ENCODE data around the gene BPIFB6.

Gene BPIFB6

GRCh38 chr20:33023439-33024242 is 7.8 kb upstream of the BPIFB6 start:
- no peak for TF ChIP-seq TAF1 (IDR thresholded peaks at IDR 0.05; ENCODE audit: low read depth)
- TF ChIP-seq USF1 (IDR thresholded peaks at IDR 0.05) = no peak
- TF ChIP-seq TEAD4 (IDR thresholded peaks at IDR 0.05) = no peak
- TF ChIP-seq CREB1 (IDR thresholded peaks at IDR 0.05; ENCODE audit: low read depth) = no peak
- no peak for TF ChIP-seq CEBPB (IDR thresholded peaks at IDR 0.05)
- TF ChIP-seq RAD21 (IDR thresholded peaks at IDR 0.05; ENCODE audit: low read depth) = no peak
- no peak for TF ChIP-seq NFIC (IDR thresholded peaks at IDR 0.05)
- TF ChIP-seq MAX (IDR thresholded peaks at IDR 0.05) = no peak
- TF ChIP-seq REST (IDR thresholded peaks at IDR 0.05; ENCODE audit: low read depth) = no peak
- TF ChIP-seq EGR1 (IDR thresholded peaks at IDR 0.05) = no peak
- TF ChIP-seq YY1 (IDR thresholded peaks at IDR 0.05; ENCODE audit: low read depth) = no peak

GRCh38 chr20:33024243-33024560 is 7.2 kb upstream of the BPIFB6 start:
- TF ChIP-seq NFIC (IDR thresholded peaks at IDR 0.05) = no peak
- TF ChIP-seq EP300 (IDR thresholded peaks at IDR 0.05; ENCODE audit: borderline replicate concordance) = no peak
- TF ChIP-seq REST (IDR thresholded peaks at IDR 0.05; ENCODE audit: low read depth) = no peak
- no peak for TF ChIP-seq USF1 (IDR thresholded peaks at IDR 0.05)
- TF ChIP-seq TAF1 (IDR thresholded peaks at IDR 0.05; ENCODE audit: low read depth) = no peak
- no peak for TF ChIP-seq TCF12 (IDR thresholded peaks at IDR 0.05; ENCODE audit: low read depth)
- TF ChIP-seq RAD21 (IDR thresholded peaks at IDR 0.05; ENCODE audit: low read depth) = no peak
- TF ChIP-seq YY1 (IDR thresholded peaks at IDR 0.05; ENCODE audit: low read depth) = no peak
- TF ChIP-seq FOXM1 (IDR thresholded peaks at IDR 0.05; ENCODE audit: borderline replicate concordance, low read depth) = no peak
- TF ChIP-seq EGR1 (IDR thresholded peaks at IDR 0.05) = no peak
- TF ChIP-seq TEAD4 (IDR thresholded peaks at IDR 0.05) = no peak

- no peak for TF ChIP-seq YY1 (IDR thresholded peaks at IDR 0.05; ENCODE audit: low read depth)
- TF ChIP-seq CEBPB (IDR thresholded peaks at IDR 0.05) = no peak
- no peak for TF ChIP-seq ZBTB7A (IDR thresholded peaks at IDR 0.05; ENCODE audit: low read depth)
- TF ChIP-seq RAD21 (IDR thresholded peaks at IDR 0.05; ENCODE audit: low read depth) = no peak
- no peak for TF ChIP-seq USF1 (IDR thresholded peaks at IDR 0.05)
- TF ChIP-seq EP300 (IDR thresholded peaks at IDR 0.05; ENCODE audit: borderline replicate concordance) = no peak
Observed at GRCh38 chr20:33024609-33025317, 6.7 kb upstream of the BPIFB6 start.

GRCh38 chr20:33025318-33025876 is 6.1 kb upstream of the BPIFB6 start:
- TF ChIP-seq EP300 (IDR thresholded peaks at IDR 0.05; ENCODE audit: borderline replicate concordance) (no peak), TAF1 (IDR thresholded peaks at IDR 0.05; ENCODE audit: low read depth) (no peak), EGR1 (IDR thresholded peaks at IDR 0.05) (no peak), YY1 (IDR thresholded peaks at IDR 0.05; ENCODE audit: low read depth) (no peak), TEAD4 (IDR thresholded peaks at IDR 0.05) (no peak), MAX (IDR thresholded peaks at IDR 0.05) (no peak), ZBTB7A (IDR thresholded peaks at IDR 0.05; ENCODE audit: low read depth) (no peak), RAD21 (IDR thresholded peaks at IDR 0.05; ENCODE audit: low read depth) (no peak)

GRCh38 chr20:33026072-33026778 is 5.2 kb upstream of the BPIFB6 start:
- TF ChIP-seq TAF1 (IDR thresholded peaks at IDR 0.05; ENCODE audit: low read depth) = no peak
- no peak for TF ChIP-seq RAD21 (IDR thresholded peaks at IDR 0.05; ENCODE audit: low read depth)
- no peak for TF ChIP-seq YY1 (IDR thresholded peaks at IDR 0.05; ENCODE audit: low read depth)
- TF ChIP-seq REST (IDR thresholded peaks at IDR 0.05; ENCODE audit: low read depth) = no peak
- no peak for TF ChIP-seq FOXM1 (IDR thresholded peaks at IDR 0.05; ENCODE audit: borderline replicate concordance, low read depth)
- no peak for TF ChIP-seq USF1 (IDR thresholded peaks at IDR 0.05)
- TF ChIP-seq TEAD4 (IDR thresholded peaks at IDR 0.05) = no peak
- no peak for TF ChIP-seq CEBPB (IDR thresholded peaks at IDR 0.05)
- TF ChIP-seq NFIC (IDR thresholded peaks at IDR 0.05) = no peak
- TF ChIP-seq TCF12 (IDR thresholded peaks at IDR 0.05; ENCODE audit: low read depth) = no peak
- no peak for TF ChIP-seq CREB1 (IDR thresholded peaks at IDR 0.05; ENCODE audit: low read depth)
- no peak for TF ChIP-seq MAX (IDR thresholded peaks at IDR 0.05)
- TF ChIP-seq EGR1 (IDR thresholded peaks at IDR 0.05) = no peak
- TF ChIP-seq EP300 (IDR thresholded peaks at IDR 0.05; ENCODE audit: borderline replicate concordance) = no peak
- no peak for TF ChIP-seq ZBTB7A (IDR thresholded peaks at IDR 0.05; ENCODE audit: low read depth)
